ENCODE data around the gene GPR18. TPM values are rescaled to one million over a fixed set of nuclear protein-coding genes. Genes with fewer than 3 reads are reported as not detected.

Gene GPR18
- total and polyA plus RNA-seq, 7 donors: 0.01 to 0.27 TPM; not detected in 5

DNA sequence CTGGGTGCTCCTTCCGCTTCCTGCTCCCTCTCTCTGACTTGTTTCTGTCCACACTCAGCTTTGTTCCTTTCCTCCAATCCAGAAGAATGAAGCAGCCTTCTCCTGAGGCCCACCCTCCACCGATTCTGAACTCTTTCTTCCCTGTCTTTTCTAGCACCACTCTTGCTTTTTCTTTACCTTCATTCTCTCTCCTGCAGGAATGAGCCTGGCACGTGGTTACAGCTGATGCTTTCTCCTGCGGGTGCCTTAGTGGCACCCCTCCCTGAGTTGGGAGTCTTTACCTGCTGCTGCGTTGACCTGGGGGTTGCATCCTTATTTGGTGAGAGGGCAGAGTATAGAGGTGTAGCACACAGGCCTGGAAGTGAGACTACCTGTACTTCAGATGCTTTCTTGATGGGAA is 51.3 kb downstream of the GPR18 start:
- Histone ChIP-seq H3K27me3 (ENCODE audit: insufficient read depth in 3 of 3, low read length in 2 of 3) (no peaks in the 10 kb centered on the region), H3K27ac (no peak overlapping the region), H3K36me3 (ENCODE audit: insufficient read depth in 1 of 2, low read depth in 1 of 2) (peaks cover 0 to 9% of the 10 kb centered on the region in 2 donors), H3K4me1 (peaks cover 26% of the 10 kb centered on the region), H3K9me3 (no peaks in the 10 kb centered on the region), H3K4me3 (no peak overlapping the region)
- no peak for DNase-seq
- ATAC-seq: no peak
- intact Hi-C loops (cut with DNase I): loop anchor here in 1 of 2 donors (5.0 kb wide), 1 partner anchor 40 kb away; no protein-coding TSS in a partner anchor
- WGBS, 3 donors: 93 to 96% (median 93%) methylated on average over 5 of the region's 5 CpGs
- TF ChIP-seq CTCF (IDR thresholded peaks at IDR 0.05): no peak

- DNase-seq: no peak
- Histone ChIP-seq H3K4me3 (no peak overlapping the region), H3K36me3 (ENCODE audit: insufficient read depth in 1 of 2, low read depth in 1 of 2) (peaks cover 0 to 9% of the 10 kb centered on the region in 2 donors), H3K9me3 (no peaks in the 10 kb centered on the region), H3K27ac (no peak overlapping the region), H3K27me3 (ENCODE audit: insufficient read depth in 3 of 3, low read length in 2 of 3) (no peaks in the 10 kb centered on the region), H3K4me1 (peaks cover 26% of the 10 kb centered on the region)
- intact Hi-C loops (cut with DNase I): loop anchor here in 1 of 2 donors (5.0 kb wide), 1 partner anchor 41 kb away; no protein-coding TSS in a partner anchor
- no peak for TF ChIP-seq CTCF (IDR thresholded peaks at IDR 0.05)
- ATAC-seq: no peak
- 92 to 95% (median 93%) methylated on average over 8 of the region's 8 CpGs for WGBS, 3 donors
Measured at GRCh38 chr13:99206226-99206625, 52.0 kb downstream of the GPR18 start.

DNA sequence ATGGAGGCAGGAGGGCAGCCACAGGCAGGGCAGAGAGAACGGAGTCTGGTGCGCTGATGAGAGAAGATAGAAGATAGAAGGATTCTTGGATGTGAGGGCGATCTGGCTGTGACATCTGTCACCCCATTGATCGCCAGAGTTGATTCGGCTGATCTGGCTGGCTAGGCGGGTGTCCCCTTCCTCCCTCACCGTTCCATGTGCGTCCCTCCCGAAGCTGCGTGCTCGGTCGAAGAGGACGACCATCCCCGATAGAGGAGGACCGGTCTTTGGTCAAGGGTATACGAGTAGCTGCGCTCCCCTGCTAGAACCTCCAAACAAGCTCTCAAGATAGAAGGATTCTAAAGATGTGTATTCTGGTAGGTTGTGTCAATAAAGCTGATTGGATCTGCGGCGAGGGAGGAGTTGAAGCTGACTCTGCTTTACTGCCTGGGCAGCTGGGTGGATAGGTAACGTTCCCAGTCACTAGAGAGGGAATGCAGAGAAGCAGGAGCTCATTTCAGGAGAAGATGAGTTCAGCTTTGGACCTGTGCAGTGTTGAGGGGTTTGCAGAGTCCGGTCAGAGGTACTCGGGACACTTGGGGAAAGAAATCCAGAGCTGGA is 52.5 kb downstream of the GPR18 start:
- H3K4me1 ChIP-seq: peaks cover 26% of the 10 kb centered on the region
- DNase-seq (no peak), ATAC-seq (no peak)
- TF ChIP-seq CTCF (IDR thresholded peaks at IDR 0.05): no peak
- no peaks in the 10 kb centered on the region for H3K27me3 ChIP-seq (ENCODE audit: insufficient read depth in 3 of 3, low read length in 2 of 3)
- 88 to 95% (median 93%) methylated on average over 22 of the region's 22 CpGs for WGBS, 3 donors
- H3K27ac ChIP-seq: no peak overlapping the region
- no peak overlapping the region for H3K4me3 ChIP-seq
- no peaks in the 10 kb centered on the region for H3K9me3 ChIP-seq
- peaks cover 0 to 9% of the 10 kb centered on the region in 2 donors for H3K36me3 ChIP-seq (ENCODE audit: insufficient read depth in 1 of 2, low read depth in 1 of 2)
- intact Hi-C loops (cut with DNase I): loop anchor here in 1 of 2 donors (5.0 kb wide), 1 partner anchor 42 kb away; no protein-coding TSS in a partner anchor

Other genes starting within 250 kb of the GPR18 start
- gene UBAC2, start 57.5 kb downstream of the GPR18 start, total RNA-seq: 10 to 100 TPM; 65.1 to 79.2 (median 71.0) TPM
- 10 to 100 TPM; 54.1 to 97.1 (median 71.7) TPM for gene UBAC2, start 57.5 kb downstream of the GPR18 start, polyA plus RNA-seq
- gene GPR183, start 49.0 kb upstream of the GPR18 start, total RNA-seq: 1 to 10 TPM in 2 of 4 donors, under 1 TPM in 2; 0.80 to 1.4 (median 1.00) TPM
- gene GPR183, start 49.0 kb upstream of the GPR18 start, polyA plus RNA-seq: under 1 TPM; 0.67 to 0.69 (median 0.69) TPM
- 10 to 100 TPM; 30.6 to 45.2 (median 42.7) TPM for gene TM9SF2, start 243.1 kb upstream of the GPR18 start, total RNA-seq
- gene TM9SF2, start 243.1 kb upstream of the GPR18 start, polyA plus RNA-seq: 10 to 100 TPM; 28.5 to 58.6 (median 33.3) TPM